D341Med (cell line): ENCODE data around the gene YIPF5.
A peak's percentile ranks its signal among the peaks of the same experiment; 100 is the strongest.

ENCODE experiments used
- DNase-seq: peaks from one replicate; pipeline ENCODE4 v3.0.0; 2012; ENCODE audit warnings: low spot score

The YIPF5 gene

DNA sequence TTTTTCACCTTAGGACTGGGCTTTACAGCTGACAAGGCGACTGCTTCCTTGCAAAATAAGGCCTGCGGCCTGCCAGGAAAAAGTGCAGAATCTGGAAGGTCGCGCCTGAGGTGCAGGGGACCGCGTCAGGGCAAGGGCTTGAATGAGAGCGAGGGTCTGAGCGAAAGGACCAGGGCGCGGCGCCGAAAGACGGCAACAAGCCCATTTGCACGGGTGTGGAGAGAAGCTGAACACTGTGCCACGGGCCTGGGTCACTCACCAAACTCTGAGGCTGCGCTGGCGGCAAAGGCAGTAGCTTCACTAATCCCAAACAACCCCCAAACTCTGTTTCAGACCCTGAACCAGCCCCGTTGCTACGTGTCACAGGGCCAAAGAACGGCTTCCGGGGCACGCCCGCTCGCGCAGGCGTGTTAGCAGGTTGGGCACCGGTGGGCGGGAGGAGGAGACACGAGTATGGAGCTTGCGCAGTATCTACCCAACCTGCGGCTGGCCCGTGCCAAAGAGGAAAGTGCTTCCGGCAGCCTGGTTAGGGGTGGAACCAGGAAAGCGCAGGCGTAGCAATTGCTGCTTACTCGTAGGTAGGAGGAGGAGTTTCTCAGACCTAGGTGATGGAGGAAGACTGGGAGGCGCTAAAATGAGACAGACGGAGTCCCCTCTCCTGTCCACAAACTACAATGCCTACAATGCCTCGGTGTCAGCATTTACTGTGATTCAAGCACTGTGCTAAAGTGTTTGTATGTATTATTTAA lies at the start of gene YIPF5, which contains the start of gene KCTD16:
YIPF5 (minus strand) TSS at position 384 of the 749 bp plus-strand sequence. CDS start 704 bp downstream, outside the sequence.
KCTD16 (plus strand) TSS at position 598 of the 749 bp plus-strand sequence.
- peak; percentile 97 for DNase-seq

DNA sequence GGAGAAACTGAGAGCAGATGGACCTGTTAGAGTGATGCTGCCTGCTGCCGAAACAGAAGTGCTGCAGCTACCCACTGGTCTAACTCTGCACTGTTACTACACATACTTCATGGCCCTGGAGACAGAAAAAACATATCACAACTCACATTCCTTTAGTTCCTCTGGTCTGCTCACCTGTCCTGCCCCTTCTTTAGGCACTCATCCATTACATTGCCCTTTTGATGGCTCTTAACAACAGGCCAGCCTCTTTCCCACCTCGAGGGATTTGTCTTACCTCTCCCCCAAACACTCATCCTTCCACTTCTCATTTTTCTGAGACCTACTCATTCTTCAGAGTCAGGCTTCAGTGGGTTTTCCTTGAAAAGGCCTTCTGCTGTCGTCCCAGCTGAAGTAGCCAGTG lies 49.4 kb upstream of the YIPF5 start:
- no peak for DNase-seq

DNA sequence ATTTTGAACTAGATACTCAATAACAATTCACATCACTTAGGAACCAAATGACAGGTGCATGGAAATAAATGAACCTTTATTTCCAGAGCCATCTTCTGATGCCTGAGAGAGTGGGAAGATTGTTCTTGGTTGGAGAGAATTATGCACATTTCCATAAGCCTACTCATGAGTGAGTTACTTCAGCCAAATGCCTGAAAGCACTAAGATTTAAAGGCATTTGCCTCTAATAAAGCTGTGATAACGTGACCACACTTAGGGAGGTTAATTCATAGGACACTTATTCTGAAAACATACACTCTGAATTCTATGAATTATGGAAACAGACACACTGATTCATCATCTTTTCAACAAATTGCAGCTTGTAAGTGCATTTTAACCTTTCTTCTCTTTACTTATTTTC lies 40.2 kb upstream of the YIPF5 start:
- DNase-seq = no peak

DNA sequence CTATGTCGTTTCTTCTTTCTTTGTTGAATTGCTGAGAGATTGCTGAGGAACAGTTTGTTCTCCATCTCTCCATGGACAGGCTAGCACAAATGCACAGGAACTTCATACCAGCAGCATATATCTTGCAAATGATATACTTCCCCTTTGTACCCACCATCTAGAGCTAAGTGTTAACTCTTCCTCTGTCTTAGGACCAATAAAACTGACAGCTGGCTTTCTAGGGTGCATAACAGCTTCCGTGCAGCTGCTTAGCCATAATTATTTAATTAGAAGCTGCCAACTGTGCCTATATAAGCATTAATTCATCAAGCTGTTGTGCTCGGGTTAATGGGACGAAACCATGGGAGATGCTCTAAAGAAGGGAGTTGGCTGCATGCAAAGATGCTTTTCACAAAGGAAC lies 38.9 kb upstream of the YIPF5 start:
- DNase-seq = no peak

DNA sequence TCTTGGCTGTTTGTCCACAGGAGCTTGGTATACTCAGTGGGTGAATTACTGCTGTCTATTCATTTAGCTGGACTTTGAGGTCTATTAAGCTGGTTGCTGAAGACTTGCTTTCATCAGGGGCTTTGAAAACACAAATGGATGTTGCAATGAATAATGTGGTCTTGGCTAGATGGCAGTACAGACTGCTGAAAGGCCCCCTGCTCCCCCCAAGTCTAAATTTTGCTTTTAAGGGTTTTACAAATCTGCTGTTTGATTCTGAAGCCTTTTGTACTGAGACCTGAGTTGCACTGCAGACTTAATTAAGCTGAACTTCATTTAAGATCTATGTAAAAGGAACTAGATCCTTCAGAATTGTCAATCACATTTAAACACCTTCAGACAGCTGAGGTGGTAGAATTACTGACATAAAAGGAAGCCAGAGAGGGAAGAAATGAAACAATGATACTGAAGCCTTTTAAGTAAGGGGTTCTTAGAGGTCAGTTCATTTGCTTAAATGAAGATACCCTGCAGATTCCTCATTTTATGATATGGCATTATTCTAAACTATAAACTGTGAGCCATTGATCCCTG lies 37.5 kb upstream of the YIPF5 start:
- no peak for DNase-seq

DNA sequence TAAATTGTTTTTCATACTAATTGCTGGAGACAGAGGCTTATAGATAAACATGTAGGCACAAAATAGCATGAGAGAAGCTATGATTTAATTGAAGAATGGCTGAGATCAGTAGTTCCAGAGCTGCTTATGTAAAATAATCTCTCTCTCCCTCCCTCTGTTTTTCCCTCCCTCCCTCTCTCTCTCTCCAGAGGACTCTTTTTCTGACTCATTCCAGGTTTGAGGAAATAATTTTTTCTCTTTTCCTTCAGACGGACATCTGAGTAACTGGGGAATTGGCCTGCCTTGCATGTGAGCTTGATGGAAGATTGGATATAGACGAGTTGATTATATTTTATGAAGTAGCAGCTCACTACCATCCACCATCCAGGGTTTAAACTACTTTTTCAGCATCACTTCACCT lies 35.7 kb upstream of the YIPF5 start:
- no peak for DNase-seq

DNA sequence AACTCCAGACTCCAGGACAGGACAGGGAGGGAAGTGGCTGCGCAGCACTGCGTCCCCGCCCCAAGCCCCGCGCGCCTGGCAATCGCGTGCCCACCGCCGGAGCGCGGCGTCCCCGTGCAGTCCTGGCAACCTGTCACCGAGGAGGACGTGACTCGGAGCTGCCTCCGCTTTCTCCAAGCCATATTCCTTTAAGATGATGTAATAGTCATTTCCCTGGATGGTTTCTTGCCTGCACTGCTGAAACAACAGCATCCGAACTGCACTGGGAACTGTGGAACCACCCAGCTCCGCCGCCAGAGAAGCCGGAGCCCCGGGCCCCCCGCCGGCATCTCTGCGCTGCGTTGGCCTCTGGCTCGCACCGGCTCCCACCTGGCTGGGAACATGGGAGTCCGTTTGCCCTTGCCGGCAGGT lies 34.7 kb upstream of the YIPF5 start:
- peak; percentile 27 for DNase-seq

DNA sequence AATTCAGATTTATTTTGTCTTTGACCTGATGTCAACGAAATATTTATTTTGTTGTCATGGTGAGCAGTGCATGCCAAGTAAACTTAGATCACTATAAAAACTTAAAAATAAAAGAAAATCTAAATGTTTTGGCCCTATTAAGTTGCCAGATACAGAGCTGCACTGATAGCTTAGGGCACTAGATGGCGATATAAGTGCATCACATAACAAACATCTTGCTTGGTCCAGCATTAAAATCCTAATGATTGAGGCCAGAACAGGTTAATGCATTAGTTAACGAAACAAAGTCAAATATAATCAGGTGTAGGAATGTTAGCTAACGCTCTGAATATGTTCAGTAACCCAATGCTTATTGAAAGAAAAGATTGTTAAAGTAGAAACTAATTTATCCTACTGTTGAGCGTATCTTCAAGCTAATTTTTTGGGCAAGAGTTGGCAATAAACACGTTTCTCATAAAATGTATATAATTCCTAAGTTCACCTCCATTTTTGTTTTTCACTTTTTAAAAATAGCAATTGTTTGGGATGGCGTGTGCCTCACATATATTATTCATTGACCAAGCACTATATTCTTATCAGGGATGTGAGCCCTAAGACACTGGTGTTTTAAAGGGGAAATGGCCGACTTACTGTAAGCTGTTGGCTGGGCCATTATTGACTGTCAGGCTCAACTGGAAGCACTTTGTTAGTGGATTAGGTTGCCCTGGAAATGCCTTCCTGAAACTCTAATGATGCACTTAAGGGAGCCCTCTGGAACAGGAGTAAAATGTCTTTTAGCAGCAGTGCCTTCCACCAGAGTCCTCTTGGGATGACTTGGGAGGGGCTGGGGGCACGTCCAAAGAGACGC lies 33.5 kb upstream of the YIPF5 start:
- peak; percentile 40 for DNase-seq

DNA sequence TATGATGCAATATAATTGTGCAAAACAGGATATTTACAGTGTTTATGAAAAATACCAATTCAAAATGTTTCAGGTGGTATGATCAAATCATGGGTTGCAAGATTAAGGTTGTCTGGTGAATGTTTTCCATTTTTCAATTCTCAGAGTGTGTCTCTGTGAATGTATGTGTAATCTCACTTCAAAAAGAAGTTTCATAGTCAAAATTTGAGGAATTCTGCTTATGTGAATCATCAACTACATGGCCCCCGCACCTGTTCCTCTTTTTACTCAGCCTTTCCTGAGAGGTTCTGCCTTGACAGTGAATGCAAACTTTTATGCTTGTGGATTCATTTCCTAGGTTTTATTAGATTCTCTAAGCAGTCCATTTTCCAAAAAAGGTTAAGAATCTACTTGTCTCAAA lies 32.3 kb upstream of the YIPF5 start:
- DNase-seq = no peak

DNA sequence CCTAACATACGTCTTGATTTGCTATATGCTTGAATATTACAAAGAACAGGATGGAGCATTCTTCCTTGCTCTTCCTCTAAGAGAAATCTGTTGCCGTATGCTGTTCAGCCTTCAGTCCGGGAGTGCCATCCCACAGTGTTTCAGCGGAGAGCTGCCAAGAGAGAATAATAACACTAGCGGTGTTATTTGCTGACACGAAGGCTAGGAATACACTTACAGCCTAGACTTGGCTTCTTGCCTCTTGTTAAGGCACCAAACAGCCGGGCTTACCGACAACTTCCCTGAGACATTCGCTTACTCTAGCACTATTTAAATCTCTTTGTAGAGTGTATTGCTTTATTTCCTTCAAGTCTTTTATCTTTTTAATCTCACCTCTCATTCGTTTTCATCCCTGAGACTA lies 31.6 kb upstream of the YIPF5 start:
- DNase-seq = no peak

DNA sequence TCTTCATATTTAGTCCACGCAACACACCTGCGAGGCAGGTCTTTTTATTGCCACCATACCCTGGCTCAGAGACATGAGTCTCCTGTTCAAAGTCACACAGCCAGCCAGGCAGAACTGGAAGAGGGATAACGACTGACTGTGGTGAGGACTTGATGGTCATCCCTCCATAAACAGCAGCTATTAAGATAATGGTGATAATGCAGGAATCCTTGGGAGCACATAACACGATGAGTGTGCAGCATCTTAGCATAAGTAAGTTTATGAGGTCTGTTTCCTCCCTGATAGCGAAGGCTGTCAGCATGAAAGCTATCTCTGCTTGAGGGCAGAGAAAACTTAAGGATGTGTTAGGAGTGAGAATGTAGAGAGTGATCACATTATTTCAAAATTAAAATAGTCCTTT lies 31.1 kb upstream of the YIPF5 start:
- DNase-seq = no peak

DNA sequence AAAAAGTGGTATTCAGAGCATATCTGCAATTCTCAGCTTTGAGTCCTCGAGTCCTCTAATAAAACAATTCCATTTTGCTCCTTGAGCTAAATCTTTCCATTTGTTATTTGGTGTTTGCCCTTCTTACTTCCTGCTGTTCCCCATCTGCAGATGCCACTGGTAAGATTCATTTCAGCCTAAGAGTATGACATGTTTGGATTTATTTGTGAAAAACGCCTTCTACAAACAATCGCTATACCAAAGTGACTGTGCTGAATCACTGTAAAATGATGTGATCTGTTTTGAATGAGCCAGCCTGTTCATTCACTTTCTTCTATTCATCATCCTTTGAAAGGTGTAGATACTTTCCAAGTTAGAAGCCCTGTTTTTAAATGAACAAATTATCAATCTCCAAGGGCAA lies 27.9 kb upstream of the YIPF5 start:
- DNase-seq = no peak

DNA sequence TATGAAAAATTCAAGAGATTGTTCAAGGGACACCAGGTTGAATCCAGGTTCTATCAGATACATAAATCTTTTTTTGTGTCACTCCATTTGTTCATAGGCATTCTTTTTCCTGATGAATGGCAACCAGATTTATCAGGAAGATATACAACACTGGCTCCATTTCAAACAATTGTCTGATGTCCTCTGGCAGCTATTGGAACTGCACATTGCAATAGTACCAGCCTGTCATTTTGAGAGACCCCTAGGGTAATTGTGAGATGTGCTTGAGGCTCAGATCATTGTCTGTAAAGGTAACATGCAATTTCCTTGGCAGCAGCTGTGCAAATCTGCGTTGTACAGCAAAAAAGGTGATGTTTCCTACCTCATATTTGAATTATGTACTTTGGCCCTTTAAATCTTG lies 26.2 kb upstream of the YIPF5 start:
- no peak for DNase-seq

DNA sequence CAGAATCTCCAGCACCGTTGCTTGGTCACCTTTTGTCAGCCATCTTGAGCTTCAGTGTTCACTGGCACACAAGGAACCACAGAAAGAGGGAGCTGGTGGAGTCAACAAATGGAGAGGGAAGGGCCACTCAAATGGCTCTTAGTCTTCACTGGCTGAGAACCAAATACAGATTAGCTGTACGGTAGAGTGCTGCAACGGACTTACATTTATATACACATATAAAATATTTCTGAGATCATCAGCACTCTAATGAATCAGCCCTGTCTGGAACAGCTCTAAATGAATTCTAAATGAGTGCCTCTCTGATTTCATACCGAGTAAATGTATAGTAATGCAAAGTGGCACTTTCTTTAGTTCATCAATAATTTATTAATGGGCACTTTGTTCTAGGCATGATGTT lies 25.0 kb upstream of the YIPF5 start:
- DNase-seq = no peak

DNA sequence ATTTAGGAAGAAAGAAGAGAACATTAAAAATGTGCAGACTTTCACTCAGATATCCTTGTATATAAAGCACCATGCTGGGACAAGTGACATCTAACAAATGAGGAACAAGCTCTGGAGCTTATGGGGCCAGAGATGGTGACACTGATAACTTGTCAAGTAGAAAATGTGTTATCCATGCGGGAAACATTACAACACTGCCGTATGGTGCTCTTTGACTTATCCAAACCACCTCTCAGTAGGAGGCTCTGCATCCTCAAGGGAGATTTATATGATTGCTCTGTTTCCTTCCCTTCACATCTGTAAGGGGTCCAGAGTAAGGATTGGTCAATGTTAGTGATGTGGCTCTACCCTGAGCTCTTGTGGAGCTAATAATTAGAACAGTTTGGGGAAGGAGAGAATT lies 23.7 kb upstream of the YIPF5 start:
- DNase-seq = no peak

DNA sequence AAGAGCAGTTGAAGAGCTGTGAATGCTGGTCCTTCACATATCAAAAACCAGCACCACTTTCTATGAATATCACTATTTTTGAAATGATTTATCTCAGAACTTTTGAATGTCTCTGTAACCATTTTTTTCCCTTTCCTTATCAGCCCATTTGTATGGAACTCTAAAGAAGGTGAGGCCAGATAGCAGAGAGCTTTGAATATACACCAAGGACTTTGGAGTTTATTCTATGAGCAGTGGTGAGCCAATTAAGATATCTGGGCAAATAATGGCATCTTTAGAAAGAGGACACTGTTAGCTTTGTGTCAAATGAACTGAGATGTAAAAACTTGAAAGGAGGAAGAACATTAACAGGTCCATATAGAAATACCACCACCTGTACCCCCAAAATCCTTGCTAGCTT lies 22.2 kb upstream of the YIPF5 start:
- no peak for DNase-seq

DNA sequence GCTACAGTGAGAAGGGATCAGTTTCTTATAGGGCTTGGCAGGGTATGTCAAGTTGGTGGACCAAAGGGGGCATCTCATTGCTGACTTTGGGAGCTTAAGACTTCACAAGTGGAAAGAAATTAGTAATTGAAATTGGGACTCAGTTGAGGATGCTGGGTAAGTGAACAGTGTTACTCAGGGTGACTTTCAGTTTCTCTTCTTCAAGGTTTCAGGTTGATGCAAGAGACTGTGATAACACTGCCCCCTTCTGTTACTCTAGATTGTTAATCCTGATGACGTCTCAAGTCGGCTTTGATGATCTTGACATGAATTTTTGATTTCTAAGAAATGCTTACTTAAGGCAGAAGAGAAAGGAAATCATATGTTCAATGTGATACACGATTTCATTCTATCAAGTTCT lies 21.5 kb upstream of the YIPF5 start:
- peak; percentile 28 for DNase-seq

DNA sequence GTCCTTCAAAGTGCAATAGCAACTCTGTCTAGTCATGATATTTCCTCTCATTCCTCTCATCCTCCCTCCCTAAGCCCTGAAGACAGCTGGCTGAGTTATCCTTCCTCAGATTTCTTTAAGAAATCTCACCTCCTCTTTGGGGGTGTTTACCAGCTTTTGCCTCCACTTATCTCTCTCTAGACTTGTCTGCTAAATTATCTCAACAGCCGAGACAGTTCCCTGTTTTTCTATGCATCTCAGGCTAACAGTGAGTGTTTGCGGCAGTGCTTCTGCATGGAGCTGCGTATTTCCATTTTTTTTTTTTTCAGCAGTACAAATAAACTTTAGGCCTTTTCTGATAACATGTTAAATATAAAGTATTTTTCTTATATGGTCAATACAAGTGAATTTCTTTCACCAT lies 21.1 kb upstream of the YIPF5 start:
- DNase-seq = no peak

DNA sequence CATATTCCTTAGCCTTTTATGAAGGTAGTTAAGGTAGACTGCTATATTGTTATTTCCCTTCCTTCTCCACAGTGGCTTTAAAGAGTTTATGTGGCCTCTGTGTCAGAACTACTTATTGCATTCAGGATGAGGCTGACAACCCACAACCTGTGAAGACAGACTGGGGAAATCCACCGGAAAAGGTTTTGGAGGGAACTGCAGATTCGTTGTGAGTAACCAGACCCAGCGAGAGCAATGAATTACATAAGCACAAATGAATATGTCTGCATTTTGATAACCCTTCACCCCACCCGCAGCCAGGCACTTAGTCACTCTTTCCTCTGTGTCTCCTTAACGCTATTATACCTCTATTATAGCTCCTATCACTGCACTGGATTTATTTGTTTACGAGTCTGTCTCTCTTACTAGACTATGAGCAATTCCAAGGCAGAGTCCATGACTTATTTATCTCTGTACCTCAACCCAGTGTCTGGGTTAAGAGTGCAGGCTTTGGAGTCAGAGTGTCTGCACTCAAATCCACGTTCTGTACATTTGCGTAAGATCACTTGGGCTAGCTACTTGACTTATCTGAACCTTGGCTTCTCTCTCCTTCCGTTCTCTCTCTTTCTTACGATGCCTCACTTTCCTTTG lies 19.5 kb upstream of the YIPF5 start:
- DNase-seq = no peak

DNA sequence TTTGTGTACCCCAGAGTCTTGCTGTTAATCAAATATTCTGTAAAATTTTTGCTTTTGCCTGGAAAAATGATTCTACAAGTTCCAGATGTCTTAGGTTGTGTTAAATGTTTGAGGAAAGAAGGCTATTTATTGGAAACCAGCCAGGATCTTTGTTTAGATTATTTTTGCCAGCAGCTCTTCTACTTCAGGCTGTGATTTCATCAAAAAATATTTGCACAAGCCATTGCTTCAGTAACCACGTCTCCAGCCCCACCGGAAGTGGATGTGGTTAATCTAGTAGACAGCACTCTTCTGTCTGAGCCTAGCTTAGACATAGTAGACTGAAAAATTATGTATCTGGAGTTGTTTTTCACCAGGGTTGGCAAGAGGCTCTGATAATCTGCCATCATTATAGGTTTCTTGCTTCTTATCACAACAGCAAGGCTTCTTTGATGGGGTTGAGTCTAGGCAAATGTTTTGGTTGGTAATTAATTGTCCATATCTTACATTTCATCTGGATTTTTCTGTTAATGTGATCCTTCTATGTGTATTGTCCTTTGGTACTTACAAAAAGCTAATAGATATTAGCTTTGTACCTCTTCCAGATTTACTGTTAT lies 17.3 kb upstream of the YIPF5 start:
- no peak for DNase-seq

DNA sequence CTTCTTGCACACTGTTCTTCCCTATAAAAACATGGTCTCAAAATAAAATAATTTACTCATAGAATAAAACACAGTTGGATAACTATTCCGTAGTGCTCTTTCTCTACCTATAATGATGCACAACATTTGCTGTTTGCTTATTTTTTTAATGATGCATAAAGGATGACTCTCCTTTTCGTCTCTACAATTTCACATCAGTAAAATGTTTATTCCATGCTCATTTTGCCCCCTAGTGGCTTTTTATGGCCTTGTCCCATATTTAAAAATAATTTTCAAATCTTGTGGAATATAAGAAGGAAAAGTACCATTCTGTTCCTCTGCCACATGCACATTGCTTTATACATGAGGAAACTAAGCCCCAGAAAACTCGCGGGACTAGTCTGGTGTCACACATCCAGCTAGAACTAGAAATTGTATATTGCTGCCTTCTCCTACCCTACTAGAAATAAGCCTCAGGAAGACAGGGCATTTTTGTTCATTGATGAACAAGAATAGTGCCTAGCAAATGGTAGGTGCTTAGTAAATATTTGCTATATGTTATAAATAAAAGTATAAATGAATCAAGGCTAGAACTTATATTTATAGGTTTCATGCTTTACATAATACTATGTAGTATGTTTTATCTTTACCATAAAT lies 12.9 kb upstream of the YIPF5 start:
- peak; percentile 23 for DNase-seq

DNA sequence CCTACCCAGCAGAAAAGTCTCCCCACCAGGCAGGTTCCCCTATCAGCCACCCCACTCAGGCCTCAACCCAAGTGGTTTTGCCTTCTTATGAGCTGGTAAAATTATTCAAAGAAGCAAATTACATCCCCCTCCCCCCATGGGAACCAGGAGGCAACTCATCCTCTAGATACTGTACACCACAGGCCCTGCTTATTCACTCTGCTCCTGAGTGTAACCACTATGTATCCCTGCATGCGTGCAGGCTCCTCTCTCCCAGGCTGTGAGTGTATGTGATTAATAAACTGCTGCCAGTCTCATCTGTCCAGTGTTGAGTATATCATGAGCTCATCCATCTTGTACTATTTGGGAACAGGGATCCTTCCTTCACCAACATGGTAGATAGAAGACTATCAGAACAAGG lies 8.8 kb upstream of the YIPF5 start:
- no peak for DNase-seq
